GM19025 (cell line): ENCODE results near the gene STMP1.

Experiments used
- ATAC-seq: cut with Tn5 transposase; IDR thresholded peaks from one replicate; pipeline ENCODE4 v1.9.1; 2021; ENCODE audit warnings: mild to moderate bottlenecking, low read depth, moderate library complexity; ENCODE audit not compliant: unreplicated experiment

The STMP1 gene

DNA sequence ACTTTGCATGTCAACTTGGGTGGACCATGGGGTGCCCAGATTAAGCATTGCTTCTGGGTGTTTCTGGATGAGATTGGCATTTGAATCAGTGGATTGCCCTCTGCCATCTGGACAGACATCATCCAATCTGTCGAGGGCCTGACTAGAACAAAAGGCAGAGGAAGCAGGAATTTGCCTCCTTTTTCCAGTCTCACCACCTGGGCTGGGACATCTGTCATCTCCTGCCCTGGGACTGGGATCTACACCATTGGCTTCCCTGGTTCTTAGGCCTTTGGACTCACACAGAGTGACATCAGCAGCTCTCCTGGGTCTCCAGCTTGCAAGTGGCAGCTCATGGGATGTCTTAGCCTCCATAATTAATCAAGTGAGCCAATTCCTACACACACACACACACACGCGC is 55.4 kb downstream of the STMP1 start:
- no peak for ATAC-seq

DNA sequence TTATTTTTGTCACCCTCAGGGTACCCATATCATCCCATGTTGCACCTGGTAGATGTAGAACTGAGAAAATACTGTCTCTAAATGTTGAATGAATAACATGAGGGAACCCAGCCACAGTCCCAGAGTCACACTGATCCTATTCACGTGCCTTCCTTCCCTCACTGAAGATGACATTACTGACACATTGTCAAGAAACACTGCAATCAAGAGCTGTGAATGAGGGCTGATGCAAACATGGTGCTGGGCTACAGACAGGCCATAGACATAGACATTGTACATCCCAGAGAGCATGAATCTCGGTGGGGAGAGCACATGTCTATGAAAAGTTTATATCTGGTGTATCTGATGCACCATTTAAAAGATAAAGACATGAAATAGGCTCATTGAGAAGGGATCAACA is 55.9 kb downstream of the STMP1 start:
- ATAC-seq = no peak

DNA sequence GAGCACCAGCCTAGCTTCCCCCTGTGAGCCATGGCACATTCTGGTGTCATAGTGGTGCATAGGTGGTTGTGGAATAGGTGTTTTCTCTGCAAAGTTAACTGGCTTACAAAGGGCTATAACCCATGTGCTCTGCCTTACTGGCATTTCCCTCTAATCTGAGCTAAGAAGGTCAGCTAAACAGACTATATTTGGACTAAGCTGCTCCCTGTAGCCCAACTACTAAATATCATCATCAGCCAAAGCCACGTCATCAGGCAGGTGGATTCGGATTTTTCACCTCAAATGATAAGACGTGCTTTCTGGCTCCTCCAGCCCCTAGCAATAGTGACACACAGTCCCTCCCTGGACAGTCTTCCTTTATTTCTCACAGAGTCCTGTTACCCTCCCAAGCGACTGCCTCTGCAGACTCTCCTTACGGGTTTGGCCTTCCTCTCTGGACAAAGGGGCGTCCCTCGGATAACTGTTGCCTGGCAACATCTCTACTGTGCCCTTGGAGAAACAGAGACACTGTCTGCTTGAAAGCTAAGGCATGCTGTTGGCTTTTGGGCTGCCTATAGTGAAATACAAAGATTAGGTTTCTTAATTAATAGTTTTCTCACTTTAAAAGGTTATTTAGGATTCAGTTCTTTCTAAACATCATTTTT is 56.6 kb downstream of the STMP1 start:
- no peak for ATAC-seq

DNA sequence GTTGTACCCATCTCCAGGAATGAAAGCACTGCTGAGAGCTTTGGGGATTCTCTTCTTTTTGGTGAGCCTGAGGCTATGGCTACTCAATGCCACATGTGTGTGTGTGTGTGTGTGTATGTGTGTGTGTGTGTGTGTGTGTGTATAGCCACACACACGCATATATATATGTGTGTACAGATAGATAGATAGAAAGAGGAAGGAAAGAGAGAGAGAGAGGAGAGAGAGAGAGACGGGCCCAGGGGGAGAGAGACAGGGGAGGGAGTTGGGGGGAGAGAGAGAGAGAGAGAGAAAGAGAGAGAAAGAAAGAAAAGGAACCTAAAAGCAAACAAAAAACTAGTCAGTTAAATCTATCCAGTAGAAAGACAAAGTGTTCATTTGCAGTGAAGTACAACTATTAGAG is 57.4 kb downstream of the STMP1 start:
- no peak for ATAC-seq

DNA sequence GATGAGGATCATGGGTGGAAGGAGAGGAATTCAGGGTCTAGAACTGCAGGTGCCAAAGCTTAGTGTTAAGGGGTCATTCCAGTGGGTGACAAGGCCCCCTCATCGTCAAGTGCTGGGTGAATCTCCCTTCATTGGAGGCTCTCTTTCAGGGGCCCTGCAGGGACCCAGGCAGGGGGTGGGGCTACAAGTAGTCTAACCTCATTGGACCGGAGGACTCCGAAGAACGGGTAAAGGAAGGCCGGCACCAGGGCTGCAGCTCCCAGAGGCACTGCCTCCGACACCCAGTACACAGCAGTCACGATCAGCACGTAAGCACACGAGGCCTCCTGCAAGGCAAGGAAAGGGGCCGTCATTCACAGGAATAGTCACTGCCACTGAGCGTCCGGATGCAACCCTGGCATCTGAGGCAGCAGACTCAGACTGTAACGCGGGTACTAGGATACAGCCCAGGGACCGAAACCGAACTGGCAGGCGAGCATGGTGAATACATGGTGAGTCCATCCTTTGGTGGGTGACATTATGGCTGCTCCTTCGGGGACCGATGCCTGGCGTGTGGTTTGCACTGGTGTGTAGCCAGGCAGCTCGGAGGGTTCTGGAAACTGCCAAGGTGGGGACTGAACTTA is 59.0 kb downstream of the STMP1 start:
- ATAC-seq = no peak

DNA sequence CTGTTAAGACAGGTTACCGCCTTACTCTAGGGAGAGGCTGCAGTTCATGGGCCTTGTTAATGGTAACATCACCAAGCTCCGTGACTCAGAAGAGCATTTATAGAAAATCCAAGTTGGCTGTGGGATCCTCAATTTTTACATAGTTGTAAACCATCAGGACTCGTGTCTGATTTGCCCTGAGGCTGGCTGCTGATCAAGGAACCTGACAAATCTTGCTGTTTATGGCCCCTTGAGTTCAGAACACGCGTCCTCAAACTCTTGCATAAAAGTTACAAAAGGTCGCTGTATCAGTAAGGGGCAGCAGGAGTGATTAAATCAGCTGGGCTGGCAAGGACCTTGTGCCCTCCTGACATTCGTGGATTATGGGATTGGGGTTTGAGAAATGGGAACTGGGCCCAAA is 61.1 kb downstream of the STMP1 start:
- no peak for ATAC-seq
